WI38 (cell line): Measurements from ENCODE around the gene TENT5A.

Experiments
- H3K4me3 ChIP-seq: 2 replicates; pipeline ENCODE4 v1.5.1; 2011; ENCODE audit warnings: low read depth, mild to moderate bottlenecking, control low read depth, low read length
- CTCF ChIP-seq: IDR thresholded peaks from 2 replicates; pipeline ENCODE4 v1.5.1; 2012; ENCODE audit warnings: low read depth, mild to moderate bottlenecking, control low read depth, low read length

Gene TENT5A

GRCh38 chr6:81752084-81752920 is at the start of gene TENT5A:
TSS of gene TENT5A (minus strand) at chr6:81752681. CDS start at chr6:81752141, 540 bp downstream.
- H3K4me3 ChIP-seq, result peak within 1 kb of the TSS; percentile 89
- TF ChIP-seq CTCF, result no peak

GRCh38 chr6:81801489-81801888 is 49.0 kb upstream of the TENT5A start:
- TF ChIP-seq CTCF, result no peak
- no peak overlapping the region for H3K4me3 ChIP-seq

- no peak for TF ChIP-seq CTCF
- no peak overlapping the region for H3K4me3 ChIP-seq
Observed at GRCh38 chr6:81800666-81801065, 48.2 kb upstream of the TENT5A start.

GRCh38 chr6:81799323-81799722 is 46.8 kb upstream of the TENT5A start:
- no peak overlapping the region for H3K4me3 ChIP-seq
- no peak for TF ChIP-seq CTCF

- no peak for TF ChIP-seq CTCF
- H3K4me3 ChIP-seq, result no peak overlapping the region
Observed at GRCh38 chr6:81797591-81797990, 45.1 kb upstream of the TENT5A start.

- no peak for TF ChIP-seq CTCF
- no peak overlapping the region for H3K4me3 ChIP-seq
Observed at GRCh38 chr6:81795890-81796289, 43.4 kb upstream of the TENT5A start.

- H3K4me3 ChIP-seq, result no peak overlapping the region
- no peak for TF ChIP-seq CTCF
Observed at GRCh38 chr6:81793821-81794475, 41.5 kb upstream of the TENT5A start.
